ENCODE results near the gene LIX1L.

The LIX1L gene

DNA sequence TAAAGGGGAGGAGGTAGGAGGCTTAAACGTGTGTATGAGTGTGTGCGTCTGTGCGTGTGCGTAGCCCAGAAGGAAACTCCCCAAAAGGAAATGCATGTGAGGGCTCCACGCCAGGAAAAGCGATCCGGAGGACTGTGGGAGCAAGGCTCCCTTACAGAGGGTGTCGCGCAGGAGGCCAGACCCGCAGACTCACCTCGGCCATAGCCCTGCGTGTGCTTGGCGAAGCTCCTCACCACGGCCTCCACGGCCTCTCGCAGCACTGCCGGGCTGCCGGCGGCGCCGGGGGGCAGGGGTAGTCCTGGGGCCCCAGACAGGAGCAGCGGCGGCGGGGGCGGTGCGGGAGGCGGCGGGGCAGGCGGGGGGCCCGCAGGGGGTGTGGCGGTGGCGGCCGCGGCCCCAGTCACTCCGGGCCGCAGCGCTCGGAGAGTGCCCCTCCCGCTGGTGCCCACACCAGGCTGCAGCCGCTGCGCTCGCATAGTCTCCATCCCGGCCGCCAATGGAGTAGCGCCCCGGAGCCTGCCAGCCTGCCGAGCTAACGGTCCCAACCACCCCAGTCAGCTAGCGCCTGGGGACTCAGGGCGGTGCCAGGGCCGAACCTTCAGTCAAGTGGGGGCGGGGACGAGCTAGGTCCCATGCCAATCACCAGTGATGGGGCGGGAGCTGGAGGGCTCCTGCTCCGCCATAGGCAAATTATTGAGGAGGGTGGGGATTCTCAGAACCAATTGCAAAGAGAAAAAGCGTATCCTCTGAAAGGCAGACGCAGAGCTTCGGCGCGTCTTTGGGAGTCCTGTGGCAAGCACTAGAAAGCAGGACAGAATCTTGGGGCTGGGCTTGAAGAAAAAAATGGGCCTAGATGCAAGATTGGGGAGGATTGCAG lies at the start of gene LIX1L:
LIX1L (minus strand) TSS at position 575 of the 877 bp plus-strand sequence; CDS start at position 485, 90 bp downstream.
- H3K4me3 ChIP-seq (ENCODE audit: control insufficient read depth, low read depth, low read length) = peak within 1 kb of the TSS; percentile 87
- no peak for TF ChIP-seq CTCF (conservative IDR thresholded peaks at IDR 0.05; ENCODE audit: control insufficient read depth, insufficient read depth, low read depth, low read length)
- DNase-seq (ENCODE audit: low read depth) = peak; percentile 98

- TF ChIP-seq CTCF (conservative IDR thresholded peaks at IDR 0.05; ENCODE audit: control insufficient read depth, insufficient read depth, low read depth, low read length) = no peak
- no peak overlapping the region for H3K4me3 ChIP-seq (ENCODE audit: control insufficient read depth, low read depth, low read length)
- DNase-seq (ENCODE audit: low read depth) = no peak
Measured at GRCh38 chr1:146001709-146002108, 43.9 kb upstream of the LIX1L start.

DNA sequence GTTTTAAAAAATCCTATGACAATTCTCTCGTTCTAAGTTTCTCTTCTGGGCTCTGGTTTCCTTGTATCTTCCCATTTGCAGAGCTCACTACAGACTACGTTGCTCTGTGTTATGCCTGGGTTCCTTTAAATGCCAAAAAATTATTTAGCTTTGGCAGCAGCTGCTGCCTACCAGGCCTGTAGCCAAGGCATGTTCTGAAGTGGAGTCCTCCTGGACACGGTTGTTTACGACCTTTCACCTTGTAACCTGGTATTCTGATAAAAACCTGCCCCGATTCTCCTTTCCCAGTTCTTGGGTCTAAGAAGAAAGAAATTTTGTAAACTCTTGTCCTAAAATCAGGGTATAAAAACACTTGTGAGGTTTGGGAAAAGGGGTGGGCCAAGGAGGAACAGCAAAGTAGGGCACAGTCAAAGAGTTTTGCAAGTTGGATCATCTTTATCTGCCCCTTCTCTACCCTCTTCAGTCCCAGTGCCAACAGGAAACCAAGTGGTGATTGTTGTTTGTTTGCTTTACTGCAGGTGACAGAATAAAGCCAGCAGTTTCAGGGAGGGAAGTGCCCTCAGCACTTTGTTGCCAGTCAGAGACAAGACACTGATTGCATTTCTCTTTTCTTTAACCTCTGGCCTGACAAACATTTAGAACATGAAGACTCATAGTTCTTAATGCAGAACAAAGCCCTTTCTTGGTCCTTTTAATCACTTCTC lies 41.7 kb upstream of the LIX1L start:
- no peak for TF ChIP-seq CTCF (conservative IDR thresholded peaks at IDR 0.05; ENCODE audit: control insufficient read depth, insufficient read depth, low read depth, low read length)
- peak; percentile 28 for DNase-seq (ENCODE audit: low read depth)
- H3K4me3 ChIP-seq (ENCODE audit: control insufficient read depth, low read depth, low read length) = no peak overlapping the region

GRCh38 chr1:145997718-145998023 lies 39.9 kb upstream of the LIX1L start:
- no peak overlapping the region for H3K4me3 ChIP-seq (ENCODE audit: control insufficient read depth, low read depth, low read length)
- DNase-seq (ENCODE audit: low read depth) = no peak
- TF ChIP-seq CTCF (conservative IDR thresholded peaks at IDR 0.05; ENCODE audit: control insufficient read depth, insufficient read depth, low read depth, low read length) = no peak

DNA sequence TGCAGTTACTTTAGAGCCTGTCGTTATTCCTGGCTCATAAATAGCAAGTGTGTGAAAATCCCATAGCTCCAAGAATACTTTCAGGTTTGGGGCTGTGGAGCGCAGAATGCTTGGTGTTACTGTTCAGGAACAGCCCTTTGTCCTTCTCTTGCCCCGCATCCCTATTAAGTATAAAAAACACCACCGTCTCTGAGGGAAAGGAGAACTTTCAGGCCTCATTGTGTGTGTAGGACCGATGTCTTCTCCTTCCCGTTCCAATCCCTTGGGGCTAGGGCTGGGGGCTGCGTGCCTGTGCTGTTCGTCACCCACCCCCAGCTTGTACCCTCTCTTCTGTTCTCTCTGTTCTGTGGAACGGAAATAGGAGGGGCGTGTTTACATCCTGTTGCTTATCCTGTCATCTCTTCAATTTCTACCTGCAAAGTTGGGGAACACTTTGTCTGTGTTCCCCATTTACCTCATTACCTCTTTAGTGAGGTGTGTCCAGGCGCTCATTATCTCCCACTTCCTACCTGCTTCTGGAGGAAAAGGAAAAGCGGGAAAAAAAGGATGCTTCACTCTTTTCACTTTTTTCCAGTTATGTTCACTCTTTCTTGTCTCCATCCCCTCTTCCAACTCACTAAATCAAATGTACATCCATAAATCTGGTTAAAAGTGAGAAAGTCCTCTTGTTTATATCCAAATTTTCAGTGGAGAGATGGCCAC lies 39.4 kb upstream of the LIX1L start:
- peak; percentile 48 for DNase-seq (ENCODE audit: low read depth)
- H3K4me3 ChIP-seq (ENCODE audit: control insufficient read depth, low read depth, low read length) = peak overlapping the region; percentile 90
- TF ChIP-seq CTCF (conservative IDR thresholded peaks at IDR 0.05; ENCODE audit: control insufficient read depth, insufficient read depth, low read depth, low read length) = no peak

GRCh38 chr1:145996433-145997015 lies 38.7 kb upstream of the LIX1L start, which contains the start of gene TXNIP:
Gene TXNIP, minus strand, starts transcription at chr1:145996579. Its CDS starts 313 bp downstream, at chr1:145996266.
- DNase-seq (ENCODE audit: low read depth) = peak; percentile 97

More at GRCh38 chr1:145996433-145997015, 38.7 kb upstream of the LIX1L start, which contains the start of gene TXNIP:
- TF ChIP-seq CTCF (conservative IDR thresholded peaks at IDR 0.05; ENCODE audit: control insufficient read depth, insufficient read depth, low read depth, low read length) = no peak
- peak within 1 kb of the TSS; percentile 90 for H3K4me3 ChIP-seq (ENCODE audit: control insufficient read depth, low read depth, low read length)

All from fibroblast of mammary gland (primary cell).